NCI-H187 (cell line): ENCODE results near the gene HOXC9.
"Not testable (repeated sequence)": the region's sequence is repeated elsewhere in the genome, so short reads cannot be mapped to it uniquely, and the experiment has no call there.

Experiments used
- DNase-seq, 2 experiments: peaks; one replicate each; lab custom pipeline; 2025; lab: John Stamatoyannopoulos, UW

HOXC9 gene

DNA sequence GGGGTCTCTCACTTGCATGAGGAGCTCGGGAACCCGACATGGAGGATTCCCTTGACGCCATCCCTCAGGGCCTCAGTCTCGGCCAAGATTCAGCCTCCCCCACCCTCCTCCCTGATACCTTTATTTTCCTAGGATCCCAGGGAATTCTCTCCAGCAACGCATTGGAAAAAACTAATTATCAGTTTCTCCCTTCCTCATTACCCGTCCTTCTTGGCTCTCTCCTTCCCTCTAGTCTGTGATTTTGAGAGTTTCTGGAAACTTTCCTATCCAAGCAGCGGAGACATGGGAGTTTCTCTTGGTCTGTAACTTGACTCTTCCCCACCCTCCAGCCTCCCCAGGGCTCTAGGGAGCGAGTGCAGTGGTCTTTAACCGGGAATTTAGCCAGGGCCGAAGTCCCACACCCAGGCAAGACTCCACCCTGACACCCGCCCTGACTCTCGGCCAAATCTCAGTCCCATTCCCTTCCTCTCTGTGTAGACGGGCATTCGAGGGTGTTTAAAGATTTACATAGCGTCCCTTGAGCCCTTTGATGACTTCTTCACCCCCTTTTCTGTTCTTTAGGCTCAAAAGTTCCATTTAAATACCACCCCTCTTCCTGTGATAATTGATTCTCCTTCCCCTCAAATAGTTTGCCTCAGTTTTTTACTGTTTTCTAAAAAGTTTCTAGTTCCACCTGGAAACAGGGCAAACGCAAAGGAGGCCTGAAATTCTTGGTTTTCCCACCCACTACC is 39.6 kb downstream of the HOXC9 start:
- DNase-seq, result no peak

DNA sequence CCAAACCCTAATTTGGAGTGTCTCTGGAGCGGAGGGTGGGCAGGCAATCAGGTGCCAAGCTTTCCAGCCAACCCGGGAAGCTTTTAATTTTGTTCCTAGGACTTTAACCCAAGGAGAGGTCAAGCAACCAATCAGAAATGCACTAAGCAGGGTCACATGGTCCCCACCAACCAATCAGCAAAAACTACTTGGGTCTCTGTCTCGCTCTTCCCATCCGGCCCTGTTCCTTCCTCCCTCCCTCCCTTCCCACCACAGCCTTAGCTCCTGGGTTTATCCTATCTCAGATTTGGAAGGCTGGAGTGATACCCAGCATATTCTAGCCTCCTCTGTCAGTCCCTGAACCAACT is 40.2 kb downstream of the HOXC9 start:
- DNase-seq, result no peak

DNA sequence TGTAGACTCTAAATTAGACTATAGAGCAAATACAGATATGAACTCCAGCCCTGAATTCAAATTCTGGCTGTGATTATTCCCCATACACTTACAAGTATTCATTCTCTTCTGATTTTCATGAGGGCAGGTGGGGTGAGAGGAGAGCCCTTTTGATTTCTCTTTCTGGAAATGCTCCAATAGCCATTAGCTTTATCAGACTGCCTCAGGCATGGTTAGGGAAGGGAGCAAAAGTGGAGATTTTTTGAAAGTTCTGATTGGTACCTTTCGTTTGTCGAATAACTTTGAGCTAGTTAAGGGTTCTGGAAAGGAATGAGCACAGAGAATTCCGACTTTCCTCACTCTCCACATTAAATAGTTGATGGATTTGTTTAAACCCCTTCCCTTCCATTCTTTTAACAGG is 40.7 kb downstream of the HOXC9 start:
- DNase-seq, result no peak

DNA sequence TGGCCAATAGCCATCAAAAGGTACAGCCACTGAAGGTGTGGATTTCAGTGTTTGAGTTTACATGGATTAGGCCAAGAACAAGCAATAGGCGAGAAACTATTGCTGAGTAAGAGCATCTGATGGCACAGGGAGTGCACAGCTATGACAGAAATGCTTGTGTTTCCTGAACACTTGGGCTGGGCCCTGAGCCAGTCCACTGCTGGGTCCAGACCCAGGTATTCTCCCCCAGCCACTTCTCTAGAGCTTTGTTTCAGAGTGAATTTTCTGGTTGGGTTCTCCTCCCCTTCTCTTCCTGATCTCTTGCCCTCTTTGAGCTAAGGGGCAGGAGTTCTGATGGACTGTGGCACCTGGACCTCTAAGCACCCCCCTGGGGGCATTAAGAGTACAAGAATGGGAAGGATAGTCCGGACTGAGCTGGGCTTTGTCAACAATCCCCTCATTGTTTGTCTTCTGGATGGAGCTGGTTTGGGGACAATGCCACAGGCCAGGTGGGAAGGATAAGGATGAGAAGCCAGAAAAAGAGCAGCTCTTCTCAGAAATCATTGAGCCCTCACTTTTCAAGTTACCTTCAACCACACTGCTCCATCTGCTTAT is 41.2 kb downstream of the HOXC9 start:
- DNase-seq, result no peak

DNA sequence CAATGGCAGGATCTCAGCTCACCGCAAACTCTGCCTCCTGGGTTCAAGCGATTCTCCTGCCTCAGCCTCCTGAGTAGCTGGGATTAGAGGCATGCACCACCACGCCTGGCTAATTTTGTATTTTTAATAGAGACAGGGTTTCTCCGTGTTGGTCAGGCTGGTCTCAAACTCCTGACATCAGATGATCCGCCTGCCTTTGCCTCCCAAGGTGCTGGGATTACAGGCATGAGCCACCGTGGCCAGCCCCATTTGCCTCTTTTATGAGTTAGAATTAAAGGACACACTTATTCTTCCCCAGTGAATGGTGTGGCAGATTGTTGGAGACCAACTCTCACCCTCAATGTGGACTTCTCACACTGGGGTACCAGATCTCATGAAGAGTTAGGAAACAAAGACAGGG is 42.1 kb downstream of the HOXC9 start:
- not testable (repeated sequence) for DNase-seq

DNA sequence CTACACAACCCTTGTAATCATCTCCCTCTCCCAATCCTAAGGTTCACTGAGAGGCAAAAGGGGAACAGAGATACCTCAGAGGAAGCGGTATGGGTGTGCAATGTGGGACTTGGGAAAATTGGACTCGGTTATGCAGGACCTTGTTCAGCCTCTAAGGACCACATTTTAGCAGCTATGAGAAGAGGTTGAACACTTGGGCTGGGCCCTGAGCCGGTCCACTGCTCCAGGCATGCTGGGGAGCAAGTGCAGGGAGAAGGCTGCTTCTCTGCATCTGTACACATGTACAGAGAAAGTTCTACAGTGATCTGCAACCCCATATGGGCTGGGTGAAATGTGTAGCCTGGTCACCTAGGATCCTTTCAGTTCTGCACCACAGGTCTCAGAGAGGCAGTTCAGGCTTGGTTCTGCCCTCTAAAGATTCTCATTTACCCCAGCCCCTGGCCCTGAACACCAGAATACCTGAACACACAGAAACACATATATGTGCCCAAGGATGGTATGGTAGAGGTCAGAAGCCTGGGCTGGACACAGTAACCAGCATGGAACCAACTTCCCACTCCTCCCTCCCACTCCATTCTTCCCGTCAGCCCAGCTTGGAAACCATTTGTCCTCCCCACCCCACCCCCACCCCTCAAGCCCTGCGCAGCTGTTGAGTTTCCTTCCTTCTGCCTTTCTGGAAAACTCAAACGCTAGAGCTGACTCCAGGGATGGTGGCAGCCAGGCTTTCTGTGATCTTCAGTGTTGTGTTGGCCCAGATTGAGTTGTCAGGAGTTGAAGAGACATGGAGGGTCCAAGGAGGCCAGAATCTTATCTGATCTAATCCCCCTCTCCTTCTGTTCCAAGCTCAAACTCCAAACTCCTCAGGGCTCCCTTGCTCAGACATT is 43.3 kb downstream of the HOXC9 start:
- no peak for DNase-seq

DNA sequence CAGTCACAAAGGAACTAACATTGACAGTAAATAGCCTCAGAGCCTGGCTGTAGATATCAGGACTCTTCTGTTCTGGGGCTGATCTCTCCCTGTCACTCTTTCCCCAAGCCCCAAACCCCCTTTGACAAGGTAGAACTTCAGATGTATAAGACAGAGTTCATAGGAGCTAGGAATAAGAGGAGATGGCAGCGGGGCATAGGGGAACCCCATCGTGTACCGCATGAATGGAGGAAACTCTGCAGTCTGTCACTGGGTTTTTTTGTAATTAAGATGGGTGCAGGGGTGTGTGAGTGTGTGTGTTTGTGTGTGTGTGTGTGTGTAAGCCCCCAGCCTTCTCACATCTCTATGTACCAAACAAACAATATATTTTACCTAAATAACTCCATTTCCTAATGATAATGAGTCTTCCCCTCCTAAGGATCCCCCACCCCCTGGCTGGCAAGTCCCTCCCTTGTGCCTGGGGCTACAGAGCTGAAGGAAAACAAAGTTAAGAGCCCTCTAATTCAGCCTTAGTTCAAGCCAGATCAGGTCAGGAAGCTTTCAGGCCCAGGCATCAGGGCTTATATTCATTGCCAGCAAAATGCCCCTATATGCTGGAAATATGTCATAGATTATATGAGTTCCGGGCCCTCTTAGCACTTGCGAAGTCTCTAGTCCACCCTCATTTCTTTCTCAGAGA is 44.6 kb downstream of the HOXC9 start:
- DNase-seq, result no peak

DNA sequence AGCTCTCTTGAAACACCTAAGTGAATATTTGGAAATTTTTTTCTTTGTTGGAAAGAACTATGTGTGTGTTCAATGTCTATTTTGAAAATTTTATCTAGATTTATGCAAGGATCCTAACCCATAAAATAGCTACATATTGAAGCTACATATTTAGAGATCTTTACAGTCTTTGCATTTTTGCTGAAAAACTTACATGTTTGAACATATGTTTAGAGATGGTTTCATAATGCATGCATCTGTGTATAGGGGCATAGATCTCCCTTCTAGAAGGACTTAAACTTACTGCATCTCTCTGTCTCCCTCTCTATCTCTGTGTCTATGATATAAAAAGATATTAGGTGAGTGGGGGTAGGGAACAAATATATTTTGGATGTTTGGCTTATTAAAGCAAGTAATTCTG is 45.4 kb downstream of the HOXC9 start:
- DNase-seq, result no peak

DNA sequence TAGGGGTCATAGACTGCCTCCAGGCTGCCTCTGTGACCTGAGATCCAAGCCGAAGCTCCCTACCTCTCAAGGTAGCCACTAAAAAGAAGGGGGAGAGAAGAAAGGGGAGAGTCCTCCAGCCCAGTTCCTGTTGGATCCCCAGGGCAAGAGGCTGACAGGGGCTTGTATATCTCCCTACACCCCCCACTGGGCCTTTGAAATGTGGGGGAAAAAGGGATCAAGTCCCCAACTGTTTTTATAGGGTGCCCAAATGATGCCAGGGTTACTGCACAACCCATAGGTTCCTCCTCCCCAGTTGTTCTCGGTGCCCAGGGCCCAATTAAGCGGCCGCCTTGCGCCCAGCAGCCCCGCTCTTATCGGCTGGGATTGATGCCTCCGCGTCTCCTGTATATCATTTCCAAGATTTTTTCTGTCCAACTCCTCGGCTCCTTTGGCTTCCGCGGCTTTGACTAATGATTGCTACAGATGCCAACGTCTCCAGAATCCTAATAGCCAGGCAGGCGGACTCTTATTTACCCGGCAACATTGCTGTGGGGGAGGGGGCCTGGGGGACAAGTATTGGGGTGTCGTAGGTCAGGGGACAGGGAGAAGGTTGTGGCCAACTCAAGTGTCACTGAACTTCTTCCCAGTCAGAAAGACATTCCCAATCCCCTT is 46.0 kb downstream of the HOXC9 start:
- DNase-seq, result no peak

DNA sequence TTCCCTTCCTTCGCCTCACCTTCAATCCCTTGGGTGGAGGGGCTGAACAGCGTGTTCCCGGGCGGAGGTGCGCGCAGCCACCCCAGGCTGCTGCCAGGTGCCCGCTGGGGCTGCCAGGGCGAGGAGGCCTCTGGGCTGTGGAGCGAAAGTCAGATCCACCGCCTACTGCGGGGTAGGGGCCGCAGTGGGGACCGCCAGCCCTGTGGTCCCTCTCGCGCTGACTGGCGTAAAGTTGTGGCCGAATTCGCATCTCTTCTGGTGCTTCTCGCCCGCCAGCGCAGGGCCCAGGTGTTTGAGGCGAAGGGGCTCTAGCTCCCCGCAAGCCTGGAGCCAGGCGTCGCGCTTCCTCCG is 46.8 kb downstream of the HOXC9 start:
- DNase-seq, result no peak

DNA sequence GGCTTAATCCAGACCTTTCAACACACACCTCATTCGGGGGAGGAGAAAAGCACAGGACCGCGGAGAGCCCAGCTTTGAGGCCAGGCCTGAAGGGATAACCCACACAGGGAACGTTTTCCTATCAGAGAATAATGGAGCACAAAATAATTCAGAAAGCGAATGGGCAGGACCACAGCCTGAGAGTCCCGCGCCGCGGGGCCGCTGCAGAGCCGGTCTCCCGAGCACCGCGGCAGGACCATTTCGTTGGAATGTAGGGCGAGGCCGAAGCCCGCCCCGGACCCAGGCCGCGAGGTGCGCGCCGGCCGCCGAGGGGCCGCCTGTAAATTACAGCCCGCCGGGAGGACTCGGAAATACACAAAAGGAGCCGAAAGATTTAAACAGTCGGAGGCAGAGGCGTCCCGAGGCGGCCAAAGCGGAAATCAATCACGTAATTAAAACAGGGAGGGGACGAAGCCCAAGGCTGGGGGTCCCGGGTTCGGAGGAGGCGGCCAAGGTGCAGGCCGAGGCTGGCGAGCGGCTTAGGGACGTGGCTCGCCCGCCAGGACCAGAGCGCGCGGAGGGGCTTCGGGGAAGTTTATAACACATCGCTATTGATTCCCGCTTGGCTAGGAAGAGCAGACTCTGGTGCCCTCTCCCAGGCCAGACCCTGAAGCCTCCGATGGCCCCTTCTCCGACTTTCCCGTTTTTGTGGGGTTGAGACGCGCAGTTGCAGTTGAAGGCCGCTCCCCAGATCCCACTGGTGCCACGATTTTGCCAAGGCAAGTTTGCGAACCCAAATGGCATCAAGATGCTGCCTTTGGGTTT is 47.4 kb downstream of the HOXC9 start:
- no peak for DNase-seq

DNA sequence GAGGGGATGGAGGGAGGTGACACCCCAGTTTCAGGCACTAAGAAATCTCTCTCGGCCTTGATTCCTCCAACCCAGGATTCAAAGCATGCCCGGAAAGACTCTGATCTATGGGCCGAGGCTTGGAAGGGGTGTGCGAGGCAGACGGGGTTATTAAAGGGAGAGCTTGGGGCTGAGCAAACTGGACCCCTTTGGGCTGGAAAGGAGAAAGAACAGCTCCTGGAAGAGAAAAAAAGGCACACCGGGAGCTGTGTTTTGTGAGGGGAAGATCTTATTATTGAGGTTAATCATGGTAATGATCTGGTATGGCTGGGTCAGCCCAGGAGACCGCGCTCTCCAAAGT is 48.0 kb downstream of the HOXC9 start:
- DNase-seq, result no peak

DNA sequence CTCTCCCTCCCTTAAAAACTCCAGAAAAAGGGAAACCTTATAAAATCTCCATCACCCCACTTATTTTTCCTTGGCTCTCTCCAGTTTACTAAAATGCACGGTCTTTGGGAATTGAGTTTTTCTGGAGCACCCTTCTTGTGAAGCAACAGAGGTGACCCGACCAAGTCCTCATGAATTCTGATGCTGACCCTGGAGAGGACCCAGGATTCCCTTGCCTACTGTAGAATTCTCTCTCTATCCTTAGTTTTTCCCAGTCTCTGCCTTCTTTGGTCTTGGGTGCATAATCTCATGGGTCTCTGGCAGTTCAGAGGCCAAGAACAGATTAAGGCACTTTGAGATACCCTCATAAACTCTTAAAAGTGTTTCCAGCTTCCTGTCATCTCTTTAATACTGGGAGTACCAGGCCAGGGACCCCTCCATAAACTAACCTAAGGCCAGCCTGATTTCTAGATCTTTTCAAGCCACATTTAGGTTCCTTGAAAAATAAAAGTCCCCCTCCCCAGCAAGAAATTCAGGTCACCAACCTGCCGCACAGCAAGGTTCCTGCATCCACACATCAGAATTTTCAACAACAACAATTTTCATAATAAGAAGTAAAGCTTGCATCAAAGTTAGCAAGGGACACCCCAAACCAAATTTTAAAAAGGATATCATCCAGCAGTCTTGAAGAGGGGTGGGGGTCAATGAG is 48.6 kb downstream of the HOXC9 start:
- no peak for DNase-seq

DNA sequence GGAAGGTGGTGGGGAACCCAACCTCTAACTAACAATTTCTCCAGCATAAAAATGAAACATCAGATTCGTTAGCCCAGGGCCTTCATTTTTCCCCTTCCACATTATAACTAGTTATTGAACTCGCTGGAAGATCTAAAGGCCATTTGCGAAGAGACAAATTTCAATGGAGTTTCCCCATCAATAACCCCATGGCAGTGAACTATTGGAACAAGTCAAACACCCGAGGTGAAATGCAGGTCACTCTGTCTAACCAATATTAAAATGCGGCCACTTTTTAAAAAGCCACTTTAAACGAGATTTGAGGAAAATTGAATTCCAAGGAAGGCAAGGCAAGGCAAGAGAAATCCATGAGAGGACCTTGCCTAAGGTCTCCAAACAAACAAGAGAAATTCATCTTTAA is 49.1 kb downstream of the HOXC9 start:
- DNase-seq, result no peak

DNA sequence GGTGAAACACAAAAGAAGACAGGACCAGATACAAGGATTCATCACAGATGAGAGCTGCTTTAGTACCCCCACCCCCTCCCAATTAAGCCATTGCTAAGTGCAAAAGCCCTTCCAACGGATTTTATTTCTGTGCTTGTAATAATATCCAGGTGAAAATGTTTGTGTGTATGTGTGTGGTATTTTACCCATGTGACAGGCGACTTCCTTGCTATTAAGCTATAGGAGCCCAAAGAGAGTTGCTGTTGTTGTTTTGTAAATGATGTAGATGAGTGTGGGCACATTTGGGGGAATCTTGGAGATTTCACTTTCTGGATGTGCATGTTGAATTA is 50.5 kb downstream of the HOXC9 start:
- DNase-seq, result no peak

DNA sequence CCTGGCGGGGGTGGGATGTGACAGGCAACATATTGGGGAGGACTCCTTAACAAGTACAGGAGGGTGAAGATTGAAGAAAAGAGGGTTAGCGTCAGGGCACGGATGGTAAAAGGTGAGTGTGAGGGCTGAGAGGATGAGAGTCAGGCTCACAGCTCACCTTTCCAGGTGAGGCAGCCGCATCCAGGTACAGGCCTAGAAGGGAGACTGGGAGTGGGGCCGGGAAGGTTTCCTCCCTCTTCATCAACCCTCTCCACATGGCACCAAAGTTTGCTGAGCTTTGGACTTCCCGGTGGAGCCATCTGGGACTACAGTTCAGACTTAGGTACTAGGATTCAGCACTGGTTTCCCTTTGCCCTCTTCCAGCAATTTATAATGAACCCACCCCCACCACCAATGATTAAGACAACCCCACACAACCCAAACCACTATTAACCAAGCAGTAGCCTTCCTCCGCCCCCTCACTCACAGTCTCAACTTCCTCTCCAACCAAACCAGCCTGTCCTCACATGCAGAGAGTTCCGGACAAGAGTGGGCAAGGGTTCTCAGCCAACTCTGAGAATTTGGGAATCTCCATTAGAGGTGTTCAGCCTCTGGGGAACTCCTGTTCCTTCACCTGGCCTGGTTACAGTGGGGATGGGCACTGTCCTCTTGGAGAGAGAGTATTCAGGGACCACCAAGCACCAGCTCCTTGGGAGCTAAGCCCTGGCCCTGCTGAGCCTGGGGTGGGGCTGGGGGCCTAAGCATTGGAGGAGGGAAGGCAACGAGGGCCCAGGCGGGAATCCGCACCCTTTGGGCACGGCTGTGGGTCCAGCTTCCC is 51.3 kb downstream of the HOXC9 start:
- no peak for DNase-seq

DNA sequence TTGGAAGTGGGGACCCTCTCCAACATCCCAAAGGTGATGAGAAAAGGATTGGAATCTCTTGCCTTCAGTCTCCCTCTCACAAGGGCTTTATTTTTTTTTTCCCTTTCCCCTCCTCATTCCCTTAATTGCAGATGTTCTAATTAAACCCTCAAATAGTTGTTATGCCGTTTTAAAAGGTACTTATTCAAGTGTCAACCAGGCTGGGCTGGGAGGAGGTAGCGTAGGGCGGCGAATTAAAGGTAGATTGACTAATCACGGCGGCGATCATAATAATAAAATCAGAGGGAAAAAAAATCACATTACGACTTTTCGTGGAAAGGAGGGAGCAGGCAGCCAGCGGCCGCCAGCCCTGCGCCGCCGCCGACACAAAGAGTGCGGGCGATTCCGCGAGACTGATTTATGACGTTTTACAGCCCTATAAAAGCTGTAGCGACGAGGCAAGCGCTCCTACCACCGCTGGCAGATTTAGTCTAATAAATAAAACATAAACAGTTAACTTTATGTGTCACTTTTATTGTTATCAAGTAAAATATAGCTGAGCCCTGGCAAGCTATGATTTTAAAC is 52.0 kb downstream of the HOXC9 start:
- no peak for DNase-seq

DNA sequence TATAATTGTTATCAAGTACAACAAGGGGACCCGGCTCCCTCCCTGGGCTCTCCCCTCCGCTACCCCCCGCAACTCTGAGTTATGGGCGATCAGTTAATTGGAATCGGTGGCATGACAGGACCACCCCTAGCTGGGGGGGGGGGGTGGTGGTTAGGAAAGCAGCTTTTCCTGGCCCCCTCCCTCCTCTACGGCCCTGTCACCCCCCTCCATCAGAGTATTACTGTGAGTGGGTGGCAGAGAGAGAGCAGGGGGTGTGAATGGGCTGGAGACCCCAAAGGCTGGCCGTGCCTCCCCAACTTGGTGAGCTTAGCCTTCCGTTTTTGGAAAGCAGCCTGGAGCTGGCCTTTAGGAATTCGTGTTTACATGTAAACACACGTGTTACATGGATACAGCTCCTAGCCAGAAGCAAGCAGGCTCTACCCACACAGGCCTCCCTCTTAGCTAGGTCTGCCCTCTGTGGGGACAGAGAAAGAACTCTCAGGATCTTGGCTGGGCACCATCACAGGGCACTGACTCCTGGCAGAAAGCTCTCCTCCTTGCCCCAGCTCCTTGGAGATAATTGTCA is 52.6 kb downstream of the HOXC9 start:
- DNase-seq, result no peak
